RWPE2 (cell line): ENCODE data around the gene KCTD10.

Source experiments
- ATAC-seq: fragments of 200-7000 bp; cut with Tn5 transposase; 3 replicates; pipeline ENCODE4 v1.9.1; 2021; ENCODE audit warnings: low read depth
- DNase-seq: peaks from one replicate; pipeline ENCODE4 v3.0.0-alpha.2; 2020; ENCODE audit warnings: low spot score
- H3K27ac ChIP-seq: fragments of 450-650 bp; 2 replicates; pipeline ENCODE4 v1.5.1; 2017; ENCODE audit warnings: mild to moderate bottlenecking; ENCODE audit not compliant: poor library complexity, severe bottlenecking
- H3K27me3 ChIP-seq: fragments of 250-450 bp; sonication (Bioruptor Pico); 2 replicates; pipeline ENCODE4 v1.5.1; 2021; ENCODE audit warnings: mild to moderate bottlenecking, moderate library complexity; ENCODE audit not compliant: insufficient read depth, poor library complexity, severe bottlenecking
- H3K36me3 ChIP-seq: fragments of 250-450 bp; sonication (Bioruptor Pico); 2 replicates; pipeline ENCODE4 v1.5.1; 2020; ENCODE audit warnings: low read depth, mild to moderate bottlenecking, moderate library complexity
- H3K4me1 ChIP-seq: fragments of 250-450 bp; sonication (Bioruptor Pico); 2 replicates; pipeline ENCODE4 v1.5.1; 2021; ENCODE audit warnings: mild to moderate bottlenecking, moderate library complexity; ENCODE audit not compliant: insufficient read depth, poor library complexity, severe bottlenecking
- H3K4me3 ChIP-seq: fragments of 250-450 bp; sonication (Bioruptor Pico); 2 replicates; pipeline ENCODE4 v1.5.1; 2021; ENCODE audit warnings: mild to moderate bottlenecking, moderate library complexity; ENCODE audit not compliant: severe bottlenecking
- H3K9me3 ChIP-seq: fragments of 250-450 bp; sonication (Bioruptor Pico); 2 replicates; pipeline ENCODE4 v1.5.1; 2021; ENCODE audit warnings: mild to moderate bottlenecking, moderate library complexity; ENCODE audit not compliant: severe bottlenecking
- CTCF ChIP-seq: fragments of 450-650 bp; IDR thresholded peaks from one replicate; pipeline ENCODE4 v1.5.1; 2017; ENCODE audit warnings: mild to moderate bottlenecking, moderate library complexity; ENCODE audit not compliant: poor library complexity, severe bottlenecking

KCTD10 gene

GRCh38 chr12:109448707-109449390 lies 28.3 kb downstream of the KCTD10 start:
- H3K27me3 ChIP-seq, result no peaks in the 10 kb centered on the region
- peaks cover 76% of the 10 kb centered on the region for H3K36me3 ChIP-seq
- no peaks in the 10 kb centered on the region for H3K9me3 ChIP-seq
- no peak for DNase-seq
- no peak for ATAC-seq
- no peak overlapping the region for H3K27ac ChIP-seq
- H3K4me1 ChIP-seq, result no peaks in the 10 kb centered on the region
- no peak for TF ChIP-seq CTCF
- no peak overlapping the region for H3K4me3 ChIP-seq

- Histone ChIP-seq H3K4me1 (no peaks in the 10 kb centered on the region), H3K4me3 (no peak overlapping the region), H3K9me3 (no peaks in the 10 kb centered on the region), H3K27ac (no peak overlapping the region), H3K36me3 (peaks cover 70% of the 10 kb centered on the region), H3K27me3 (no peaks in the 10 kb centered on the region)
- no peak for TF ChIP-seq CTCF
- ATAC-seq, result no peak
- DNase-seq, result no peak
Observed at GRCh38 chr12:109448272-109448671, 28.8 kb downstream of the KCTD10 start.

GRCh38 chr12:109447482-109447881 lies 29.6 kb downstream of the KCTD10 start:
- DNase-seq (no peak), ATAC-seq (no peak)
- H3K4me1 ChIP-seq, result no peaks in the 10 kb centered on the region
- no peak overlapping the region for H3K27ac ChIP-seq
- H3K9me3 ChIP-seq, result no peaks in the 10 kb centered on the region
- TF ChIP-seq CTCF, result no peak
- no peaks in the 10 kb centered on the region for H3K27me3 ChIP-seq
- peaks cover 65% of the 10 kb centered on the region for H3K36me3 ChIP-seq
- no peak overlapping the region for H3K4me3 ChIP-seq

- Histone ChIP-seq H3K27me3 (no peaks in the 10 kb centered on the region), H3K4me1 (no peaks in the 10 kb centered on the region), H3K27ac (no peak overlapping the region), H3K4me3 (no peak overlapping the region), H3K36me3 (peaks cover 59% of the 10 kb centered on the region), H3K9me3 (no peaks in the 10 kb centered on the region)
- ATAC-seq, result no peak
- DNase-seq, result no peak
- no peak for TF ChIP-seq CTCF
Observed at GRCh38 chr12:109446869-109447268, 30.2 kb downstream of the KCTD10 start.

- Histone ChIP-seq H3K27me3 (no peaks in the 10 kb centered on the region), H3K9me3 (no peaks in the 10 kb centered on the region), H3K27ac (no peak overlapping the region), H3K4me3 (no peak overlapping the region), H3K36me3 (peaks cover 42% of the 10 kb centered on the region), H3K4me1 (no peaks in the 10 kb centered on the region)
- no peak for DNase-seq
- no peak for TF ChIP-seq CTCF
- no peak for ATAC-seq
Observed at GRCh38 chr12:109445191-109445609, 31.9 kb downstream of the KCTD10 start.
